Thyroid gland (tissue), 4 donors: Measurements from ENCODE around the gene RASA3. TPM values are rescaled to one million over a fixed set of nuclear protein-coding genes. Genes with fewer than 3 reads are reported as not detected.
A peak's percentile ranks its signal among the peaks of the same experiment; 100 is the strongest.

Source experiments
- DNase-seq, 2 donors: peaks; one replicate each; pipeline ENCODE4 v3.0.0-alpha.2; 2019
- H3K27ac ChIP-seq, 3 donors: fragments of 200-600 bp; sonication (generic); 1 replicate in 2 of 3; 2 replicates in 1 of 3; pipeline ENCODE4 v1.5.1; 2016 to 2019; ENCODE audit warnings: mild to moderate bottlenecking in 1 of 3, moderate library complexity in 1 of 3
- H3K27me3 ChIP-seq: fragments of 200-600 bp; sonication (generic); one replicate; pipeline ENCODE4 v1.5.1; 2019
- H3K36me3 ChIP-seq, 2 donors: fragments of 200-600 bp; sonication (generic); one replicate each; pipeline ENCODE4 v1.5.1; 2016 to 2019
- H3K4me1 ChIP-seq, 2 donors: fragments of 200-600 bp; sonication (generic); one replicate each; pipeline ENCODE4 v1.5.1; 2017 to 2019
- H3K4me3 ChIP-seq, 3 donors: fragments of 200-600 bp; sonication (generic); replicated peaks in 1 of 3; 1 replicate in 2 of 3; 2 replicates in 1 of 3; pipeline ENCODE4 v1.5.1; 2016; ENCODE audit warnings: mild to moderate bottlenecking in 1 of 3
- H3K9me3 ChIP-seq: fragments of 200-600 bp; sonication (generic); one replicate; pipeline ENCODE4 v1.5.1; 2017
- CTCF ChIP-seq, 6 experiments: fragments of 200-600 bp in 3 of 6; fragments of 450-650 bp in 3 of 6; sonication (generic) in 3 of 6; IDR thresholded peaks; one replicate each; pipeline ENCODE4 v1.5.1; 2016 to 2019; ENCODE audit warnings: antibody characterized with exemption in 6 of 6, mild to moderate bottlenecking in 2 of 6, inconsistent platforms in 1 of 6, moderate library complexity in 1 of 6
- POLR2A ChIP-seq, 2 donors: fragments of 450-650 bp; IDR thresholded peaks; one replicate each; pipeline ENCODE4 v1.6.1; 2017; ENCODE audit warnings: antibody characterized with exemption in 2 of 2, mild to moderate bottlenecking in 2 of 2, moderate library complexity in 1 of 2
- WGBS, 2 donors: methylation state at CpG; one replicate each; pipeline ENCODE4 v1.1.5; 2017; 5-methylcytosine and 5-hydroxymethylcytosine counted together
- intact Hi-C: fragments of 100-400 bp; cut with DNase I; formaldehyde crosslinking; loops from one replicate; pipeline ENCODE4 v1.15.1; 2023
- total RNA-seq, 4 donors: library from RNA; depleted of rRNA; stranded (reverse); fragments of >200 nt; gene quantifications; one replicate each; pipeline ENCODE4 v1.2.3, GENCODE V29; 2016

RASA3 gene
- total RNA-seq, 4 donors from 2014 or later: 22.3 to 32.3 (median 25.5) TPM

DNA sequence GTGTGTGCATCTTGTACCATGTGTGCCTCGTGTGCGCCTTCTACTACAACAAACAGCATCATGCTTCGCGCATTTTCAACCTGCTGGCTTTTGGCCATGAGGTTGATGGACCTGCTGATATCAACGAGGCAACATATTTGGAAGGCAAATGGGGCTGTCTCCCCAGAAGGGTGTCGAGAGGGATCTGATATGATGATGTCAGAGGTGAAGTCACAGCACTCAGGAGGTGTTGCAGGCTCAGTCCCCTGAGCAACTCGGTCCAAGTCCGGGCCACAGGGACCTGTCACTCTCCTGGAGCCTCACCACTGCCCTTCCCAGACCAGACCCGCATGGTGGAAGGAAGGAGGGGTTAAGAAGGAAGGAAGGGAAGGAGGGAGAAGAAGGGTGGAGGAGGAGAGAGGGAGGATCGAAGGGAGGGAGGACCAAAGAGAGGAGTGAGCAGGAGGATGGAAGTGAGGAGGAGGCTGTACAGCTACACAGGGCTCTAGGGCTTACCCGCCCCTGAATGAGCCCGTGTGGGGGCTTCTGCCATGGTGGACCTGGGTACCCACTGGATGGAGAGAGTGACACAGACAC, 151.8 kb downstream of the RASA3 start:
- Histone ChIP-seq H3K4me1 (peaks cover 20 to 34% of the 10 kb centered on the region in 2 donors), H3K4me3 (no peak overlapping the region), H3K27ac (peak overlapping the region; percentile 54 to 93 (median 84)), H3K27me3 (no peaks in the 10 kb centered on the region), H3K36me3 (peaks cover 3 to 20% of the 10 kb centered on the region in 2 donors), H3K9me3 (no peaks in the 10 kb centered on the region)
- intact Hi-C loops: no loop called here
- peak in 1 of 2 donors; percentile 10 for DNase-seq
- WGBS, 2 donors: 85 to 89% methylated on average over 12 of the region's 12 CpGs
- TF ChIP-seq CTCF (IDR thresholded peaks at IDR 0.05) (no peak), POLR2A (IDR thresholded peaks at IDR 0.05) (no peak)

GRCh38 chr13:113979791-113980471, 152.5 kb downstream of the RASA3 start:
- intact Hi-C loops: no loop called here
- TF ChIP-seq POLR2A (IDR thresholded peaks at IDR 0.05) (no peak), CTCF (IDR thresholded peaks at IDR 0.05) (no peak)
- Histone ChIP-seq H3K4me1 (peaks cover 20 to 34% of the 10 kb centered on the region in 2 donors), H3K27me3 (no peaks in the 10 kb centered on the region), H3K36me3 (peaks cover 3 to 25% of the 10 kb centered on the region in 2 donors), H3K9me3 (no peaks in the 10 kb centered on the region), H3K4me3 (no peak overlapping the region), H3K27ac (peak overlapping the region in 2 of 3 donors; percentile 84 to 93)
- WGBS, 2 donors: 96 to 97% methylated on average over 20 of the region's 20 CpGs
- DNase-seq: peak in 1 of 2 donors; percentile 1

DNA sequence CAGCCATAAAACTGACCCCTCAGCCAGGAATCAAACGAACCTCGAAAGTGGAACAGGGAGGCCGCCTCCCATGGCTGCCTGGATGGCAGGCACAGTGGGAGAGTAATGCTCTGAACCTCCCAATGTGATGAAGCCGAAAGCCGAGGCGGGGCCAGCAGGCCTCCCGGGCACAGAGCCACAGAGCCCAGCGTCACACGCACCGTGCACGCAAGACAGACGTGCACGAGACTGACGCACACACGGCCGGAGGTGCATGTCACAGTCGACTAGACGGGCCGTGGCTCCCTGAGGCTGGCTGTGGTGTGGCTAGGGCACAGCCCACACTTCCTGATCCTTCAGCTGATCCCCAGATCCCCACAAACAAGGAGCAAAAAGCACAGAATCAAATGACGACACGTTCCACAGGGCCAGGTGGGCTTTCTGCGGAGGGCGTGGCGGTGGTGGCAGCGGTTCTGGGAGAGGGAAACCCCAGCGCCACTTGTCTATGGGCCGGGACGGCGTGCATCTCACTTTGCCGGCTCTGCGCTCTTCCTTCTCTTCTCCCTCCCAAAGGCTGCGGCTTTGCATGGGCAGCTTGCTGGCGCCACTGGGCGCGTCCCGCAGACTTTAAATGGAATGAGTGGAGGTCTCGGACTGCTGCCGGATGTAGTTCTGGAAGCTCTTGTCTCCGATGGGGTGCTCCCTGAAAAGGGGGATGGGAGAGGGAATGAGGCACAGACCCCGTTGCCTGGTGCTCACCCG, 153.5 kb downstream of the RASA3 start:
- peak in 1 of 2 donors; percentile 1 for DNase-seq
- H3K4me1 ChIP-seq: peaks cover 20 to 34% of the 10 kb centered on the region in 2 donors
- H3K36me3 ChIP-seq: peaks cover 3 to 25% of the 10 kb centered on the region in 2 donors
- intact Hi-C loops: no loop called here
- no peaks in the 10 kb centered on the region for H3K27me3 ChIP-seq
- WGBS, 2 donors: 92 to 96% methylated on average over 28 to 41 of the region's 41 CpGs
- no peaks in the 10 kb centered on the region for H3K9me3 ChIP-seq
- no peak overlapping the region for H3K4me3 ChIP-seq
- no peak for TF ChIP-seq CTCF (IDR thresholded peaks at IDR 0.05)
- TF ChIP-seq POLR2A (IDR thresholded peaks at IDR 0.05): no peak
- H3K27ac ChIP-seq: no peak overlapping the region

- TF ChIP-seq CTCF (IDR thresholded peaks at IDR 0.05): no peak
- TF ChIP-seq POLR2A (IDR thresholded peaks at IDR 0.05): no peak
- WGBS, 2 donors: 90 to 92% methylated on average over 13 of the region's 13 CpGs
- intact Hi-C loops: no loop called here
- Histone ChIP-seq H3K4me1 (peaks cover 22 to 37% of the 10 kb centered on the region in 2 donors), H3K36me3 (peaks cover 3 to 25% of the 10 kb centered on the region in 2 donors), H3K9me3 (no peaks in the 10 kb centered on the region), H3K4me3 (no peak overlapping the region), H3K27me3 (no peaks in the 10 kb centered on the region), H3K27ac (peak overlapping the region in 2 of 3 donors; percentile 78 to 86)
- DNase-seq: no peak
Observed at GRCh38 chr13:113977976-113978375, 154.4 kb downstream of the RASA3 start.
